HG02798 (cell line): ENCODE data around the gene LIPA.
"Not testable (repeated sequence)": the region's sequence is repeated elsewhere in the genome, so short reads cannot be mapped to it uniquely, and the experiment has no call there.

ENCODE experiments used
- ATAC-seq: cut with Tn5 transposase; IDR thresholded peaks from one replicate; pipeline ENCODE4 v1.9.1; 2021; ENCODE audit warnings: mild to moderate bottlenecking; ENCODE audit not compliant: unreplicated experiment, poor library complexity

The LIPA gene

GRCh38 chr10:89213191-89213808, 38.3 kb downstream of the LIPA start:
- ATAC-seq, result no peak

GRCh38 chr10:89210794-89211425, 40.7 kb downstream of the LIPA start:
- no peak for ATAC-seq

GRCh38 chr10:89209718-89210117, 41.9 kb downstream of the LIPA start:
- ATAC-seq, result no peak

GRCh38 chr10:89207801-89208551, 43.6 kb downstream of the LIPA start:
- no peak for ATAC-seq

GRCh38 chr10:89207181-89207800, 44.3 kb downstream of the LIPA start, which contains the start of gene CH25H:
Gene CH25H (minus strand): TSS chr10:89207317. CDS start chr10:89207292, 25 bp downstream.
- no peak for ATAC-seq

- ATAC-seq, result no peak
These were observed 45.0 kb downstream of the LIPA start for GRCh38 chr10:89206402-89207180.

- ATAC-seq, result no peak
These were observed 46.9 kb downstream of the LIPA start for GRCh38 chr10:89204621-89205185.

GRCh38 chr10:89203237-89203636, 48.3 kb downstream of the LIPA start:
- no peak for ATAC-seq

GRCh38 chr10:89202033-89202425, 49.5 kb downstream of the LIPA start:
- ATAC-seq, result no peak

GRCh38 chr10:89201345-89202032, 50.1 kb downstream of the LIPA start:
- ATAC-seq, result no peak

GRCh38 chr10:89197473-89197872, 54.1 kb downstream of the LIPA start:
- no peak for ATAC-seq

GRCh38 chr10:89191301-89191700, 60.3 kb downstream of the LIPA start:
- not testable (repeated sequence) for ATAC-seq

GRCh38 chr10:89189211-89189734, 62.3 kb downstream of the LIPA start:
- no peak for ATAC-seq

GRCh38 chr10:89185658-89186057, 65.9 kb downstream of the LIPA start:
- ATAC-seq, result no peak

GRCh38 chr10:89184638-89185037, 66.9 kb downstream of the LIPA start:
- no peak for ATAC-seq

GRCh38 chr10:89183571-89183970, 68.0 kb downstream of the LIPA start:
- ATAC-seq, result no peak

- ATAC-seq, result no peak
These were observed 68.7 kb downstream of the LIPA start for GRCh38 chr10:89182894-89183293.

GRCh38 chr10:89175816-89176215, 75.8 kb downstream of the LIPA start:
- no peak for ATAC-seq

- ATAC-seq, result no peak
These were observed 78.5 kb downstream of the LIPA start for GRCh38 chr10:89173075-89173474.
